Heart left ventricle (tissue), 13 donors: ENCODE measurements around the gene ATXN1.

Experiments
- CTCF ChIP-seq, 12 donors: fragments of 200-600 bp; sonication (generic) in 4 of 12; IDR thresholded peaks; one replicate each; pipeline versions ENCODE4 v1.5.0 to v1.8.0; 2018 to 2022; ENCODE audit warnings: antibody characterized with exemption in 12 of 12, mild to moderate bottlenecking in 5 of 12
- POLR2A ChIP-seq, 2 donors: fragments of 450-650 bp; IDR thresholded peaks; one replicate each; pipeline ENCODE4 v1.6.1; 2017; ENCODE audit warnings: antibody characterized with exemption in 2 of 2, mild to moderate bottlenecking in 2 of 2, moderate library complexity in 2 of 2
- donor health status: ischemic (EF 13 %, LVEDD 7.1; RV severe dilation, severe dysfunction).
- donor health status: DM: no; HTN: yes; CAD: no.
- donor health status: DM: no; HTN: no; CAD: no.
- donor health status: ischemic (EF 25% LVEDD 6.9; RV normal size, moderate dysfunction).
- donor health status: ischemic (EF 25% LVEDD 5.7; RV mildly dilated, moderate dysfunction).
- donor health status: ischemic (EF 35%, LVEDD 5.7; RV mildly dilated, moderate dysfunction).
- donor health status: nonischemic (EF 11% LVEDD 7.7; RV severe dilation, severe dysfunction).
- donor health status: DM: yes; HTN: yes; CAD: no.
- donor health status: PGD.
- donor health status: ischemic (EF 29% LVEDD 5.4; RV normal size, mild dysfunction).
- donor health status: nonischemic (EF 23%, LVEDD 6.1; RV moderate dilation, normal function).

DNA sequence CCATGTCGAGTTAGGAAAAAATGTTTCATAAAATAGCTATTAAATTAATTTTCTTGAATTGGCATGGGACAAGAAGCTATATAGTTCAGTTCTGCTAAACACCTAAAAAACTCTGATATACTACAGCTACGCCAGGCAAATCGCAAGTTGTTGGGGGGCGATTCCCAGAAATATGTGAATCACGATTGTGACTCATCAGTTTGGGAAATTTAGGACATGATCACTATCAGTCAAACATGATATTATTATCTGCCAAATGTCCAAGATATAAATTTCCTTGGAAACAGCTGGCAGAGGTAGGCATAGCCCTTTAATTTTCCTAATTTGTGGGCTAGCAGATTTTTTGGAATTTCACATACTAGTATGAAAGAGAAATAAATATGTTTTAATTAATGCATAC, 123.6 kb downstream of the ATXN1 start:
- TF ChIP-seq CTCF (IDR thresholded peaks at IDR 0.05) = no peak
- no peak for TF ChIP-seq POLR2A (IDR thresholded peaks at IDR 0.05)
